ENCODE measurements around the gene C5orf15.

DNA sequence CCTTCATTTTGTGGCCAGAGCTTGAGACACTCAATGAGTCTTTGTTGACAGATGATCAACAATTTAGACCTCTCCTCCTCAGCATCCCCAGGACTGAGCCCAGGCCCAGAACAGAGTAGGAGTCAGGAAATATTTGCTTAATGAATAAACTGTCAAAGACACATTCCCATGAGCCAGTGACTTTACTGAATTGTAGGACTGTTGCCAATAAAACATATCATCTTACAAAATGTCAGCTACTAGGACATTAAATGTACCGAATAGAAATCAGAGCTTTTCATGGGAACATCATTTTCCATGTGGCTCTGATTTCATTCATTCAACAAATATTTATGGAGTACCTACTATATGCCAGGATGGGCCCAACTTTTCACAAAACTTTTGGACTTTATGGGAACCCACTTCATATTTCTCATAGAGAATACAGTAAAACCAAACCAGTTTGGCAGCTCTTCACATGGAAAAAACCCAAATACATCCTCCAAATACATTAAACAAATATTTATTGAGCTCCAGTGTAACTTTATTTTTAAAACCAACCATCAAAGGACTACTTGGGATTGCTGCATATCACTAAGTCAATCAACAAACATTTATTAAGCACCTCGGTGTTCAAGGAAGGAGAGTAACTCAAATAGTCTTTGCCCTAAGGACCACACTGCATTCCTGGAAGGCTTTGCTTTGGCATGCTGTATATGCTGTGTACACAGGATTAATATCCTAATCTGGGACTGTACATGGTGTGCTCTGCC, 24.9 kb upstream of the C5orf15 start:
- TF ChIP-seq POLR2A (IDR thresholded peaks at IDR 0.05; ENCODE audit: low read length) (no peak), GATA1 (IDR thresholded peaks at IDR 0.05; ENCODE audit: low read depth, low read length) (no peak)
